GM08714 (cell line): Measurements from ENCODE around the gene GNRH2.

Experiments used
- H3K4me3 ChIP-seq: fragments of 200-500 bp; sonication (Bioruptor generic); 2 replicates; pipeline ENCODE4 v1.5.1; 2014; ENCODE audit warnings: mild to moderate bottlenecking, low read length, inconsistent platforms
- ZNF274 ChIP-seq: IDR thresholded peaks from 2 replicates; pipeline ENCODE4 v1.6.1; 2012; ENCODE audit warnings: mild to moderate bottlenecking, low read depth, low read length

The GNRH2 gene

GRCh38 chr20:3027987-3028386 lies 15.4 kb upstream of the GNRH2 start:
- no peak overlapping the region for H3K4me3 ChIP-seq
- no peak for TF ChIP-seq ZNF274

- TF ChIP-seq ZNF274: no peak
- no peak overlapping the region for H3K4me3 ChIP-seq
Observed at GRCh38 chr20:3031524-3032147, 11.8 kb upstream of the GNRH2 start.

GRCh38 chr20:3032624-3033023 lies 10.8 kb upstream of the GNRH2 start:
- H3K4me3 ChIP-seq: no peak overlapping the region

GRCh38 chr20:3037654-3038053 lies 5.8 kb upstream of the GNRH2 start:
- no peak overlapping the region for H3K4me3 ChIP-seq
- TF ChIP-seq ZNF274: no peak

More at GRCh38 chr20:3032624-3033023, 10.8 kb upstream of the GNRH2 start:
- TF ChIP-seq ZNF274: no peak

GRCh38 chr20:3038454-3038853 lies 5.0 kb upstream of the GNRH2 start:
- H3K4me3 ChIP-seq: no peak overlapping the region
- TF ChIP-seq ZNF274: no peak

- no peak for TF ChIP-seq ZNF274
- no peak overlapping the region for H3K4me3 ChIP-seq
Observed at GRCh38 chr20:3039426-3039825, 4.0 kb upstream of the GNRH2 start.

GRCh38 chr20:3040086-3040485 lies 3.3 kb upstream of the GNRH2 start:
- no peak overlapping the region for H3K4me3 ChIP-seq
- TF ChIP-seq ZNF274: no peak

GRCh38 chr20:3041854-3042409 lies 1.5 kb upstream of the GNRH2 start:
- H3K4me3 ChIP-seq: no peak overlapping the region
- no peak for TF ChIP-seq ZNF274

GRCh38 chr20:3042625-3043024 lies 797 bp upstream of the GNRH2 start:
- no peak for TF ChIP-seq ZNF274
- H3K4me3 ChIP-seq: no peak overlapping the region

GRCh38 chr20:3044336-3044965 lies 1.0 kb downstream of the GNRH2 start:
- TF ChIP-seq ZNF274: no peak

GRCh38 chr20:3045042-3045815 lies 1.8 kb downstream of the GNRH2 start:
- H3K4me3 ChIP-seq: peak overlapping the region; percentile 85; the same call in 1 of the 2 replicates
- TF ChIP-seq ZNF274: no peak

More at GRCh38 chr20:3044336-3044965, 1.0 kb downstream of the GNRH2 start:
- no peak overlapping the region for H3K4me3 ChIP-seq

GRCh38 chr20:3045816-3046676 lies 2.6 kb downstream of the GNRH2 start, which contains the start of gene MRPS26:
TSS of gene MRPS26 (plus strand) at chr20:3046052. CDS start at chr20:3046069, 17 bp downstream.
- TF ChIP-seq ZNF274: no peak
- peak within 1 kb of the TSS; percentile 85 for H3K4me3 ChIP-seq

- no peak for TF ChIP-seq ZNF274
- peak overlapping the region; percentile 85 for H3K4me3 ChIP-seq
Observed at GRCh38 chr20:3046677-3047462, 3.4 kb downstream of the GNRH2 start.
